ENCODE measurements around the gene ADD2.
A peak's percentile ranks its signal among the peaks of the same experiment; 100 is the strongest.

ADD2 gene

GRCh38 chr2:70767079-70767698, 811 bp downstream of the ADD2 start:
- Histone ChIP-seq H3K9ac (ENCODE audit: insufficient read length) (no peak overlapping the region), H3K27ac (no peak overlapping the region), H3K4me3 (peak overlapping the region; percentile 72), H3K9me3 (ENCODE audit: low read depth, low read length) (no peaks in the 10 kb centered on the region), H3K36me3 (ENCODE audit: insufficient read depth, low read length) (no peaks in the 10 kb centered on the region)
- TF ChIP-seq FOXP2 (optimal IDR thresholded peaks at IDR 0.05; ENCODE audit: control extremely low read depth, extremely low read length, insufficient read depth), result no peak
- TF ChIP-seq EZH2 (IDR thresholded peaks at IDR 0.05), result peak; percentile 59
- no peak for DNase-seq (ENCODE audit: low read depth, low spot score)

GRCh38 chr2:70766357-70767078, 1.5 kb downstream of the ADD2 start:
- no peak for DNase-seq (ENCODE audit: low read depth, low spot score)
- TF ChIP-seq EZH2 (IDR thresholded peaks at IDR 0.05) (peak; percentile 83), FOXP2 (optimal IDR thresholded peaks at IDR 0.05; ENCODE audit: control extremely low read depth, extremely low read length, insufficient read depth) (no peak)
- no peak overlapping the region for H3K27ac ChIP-seq
- H3K36me3 ChIP-seq (ENCODE audit: insufficient read depth, low read length), result no peaks in the 10 kb centered on the region
- peak overlapping the region; percentile 72 for H3K4me3 ChIP-seq
- no peak overlapping the region for H3K9ac ChIP-seq (ENCODE audit: insufficient read length)
- H3K9me3 ChIP-seq (ENCODE audit: low read depth, low read length), result no peaks in the 10 kb centered on the region

GRCh38 chr2:70765507-70765906, 2.5 kb downstream of the ADD2 start:
- Histone ChIP-seq H3K27ac (no peak overlapping the region), H3K4me3 (no peak overlapping the region), H3K36me3 (ENCODE audit: insufficient read depth, low read length) (no peaks in the 10 kb centered on the region), H3K9ac (ENCODE audit: insufficient read length) (no peak overlapping the region), H3K9me3 (ENCODE audit: low read depth, low read length) (no peaks in the 10 kb centered on the region)
- TF ChIP-seq FOXP2 (optimal IDR thresholded peaks at IDR 0.05; ENCODE audit: control extremely low read depth, extremely low read length, insufficient read depth), result no peak
- TF ChIP-seq EZH2 (IDR thresholded peaks at IDR 0.05), result no peak
- no peak for TF ChIP-seq POLR2AphosphoS5 (IDR thresholded peaks at IDR 0.05; ENCODE audit: borderline replicate concordance, low read depth, low read length)
- DNase-seq (ENCODE audit: low read depth, low spot score), result no peak

GRCh38 chr2:70759446-70759845, 8.6 kb downstream of the ADD2 start:
- Histone ChIP-seq H3K9me3 (ENCODE audit: low read depth, low read length) (no peaks in the 10 kb centered on the region), H3K36me3 (ENCODE audit: insufficient read depth, low read length) (no peaks in the 10 kb centered on the region), H3K9ac (ENCODE audit: insufficient read length) (no peak overlapping the region), H3K4me3 (no peak overlapping the region), H3K27ac (no peak overlapping the region)
- no peak for TF ChIP-seq FOXP2 (optimal IDR thresholded peaks at IDR 0.05; ENCODE audit: control extremely low read depth, extremely low read length, insufficient read depth)
- TF ChIP-seq EZH2 (IDR thresholded peaks at IDR 0.05), result no peak
- TF ChIP-seq POLR2AphosphoS5 (IDR thresholded peaks at IDR 0.05; ENCODE audit: borderline replicate concordance, low read depth, low read length), result no peak
- DNase-seq (ENCODE audit: low read depth, low spot score), result no peak

- DNase-seq (ENCODE audit: low read depth, low spot score), result no peak
- TF ChIP-seq POLR2AphosphoS5 (IDR thresholded peaks at IDR 0.05; ENCODE audit: borderline replicate concordance, low read depth, low read length) (no peak), EZH2 (IDR thresholded peaks at IDR 0.05) (no peak), FOXP2 (optimal IDR thresholded peaks at IDR 0.05; ENCODE audit: control extremely low read depth, extremely low read length, insufficient read depth) (no peak)
- Histone ChIP-seq H3K9me3 (ENCODE audit: low read depth, low read length) (no peaks in the 10 kb centered on the region), H3K36me3 (ENCODE audit: insufficient read depth, low read length) (no peaks in the 10 kb centered on the region), H3K27ac (no peak overlapping the region), H3K9ac (ENCODE audit: insufficient read length) (no peak overlapping the region), H3K4me3 (no peak overlapping the region)
Measured at GRCh38 chr2:70757966-70758365, 10.0 kb downstream of the ADD2 start.

GRCh38 chr2:70757360-70757759, 10.6 kb downstream of the ADD2 start:
- Histone ChIP-seq H3K36me3 (ENCODE audit: insufficient read depth, low read length) (no peaks in the 10 kb centered on the region), H3K27ac (no peak overlapping the region), H3K9ac (ENCODE audit: insufficient read length) (no peak overlapping the region), H3K9me3 (ENCODE audit: low read depth, low read length) (no peaks in the 10 kb centered on the region), H3K4me3 (no peak overlapping the region)
- TF ChIP-seq EZH2 (IDR thresholded peaks at IDR 0.05) (no peak), FOXP2 (optimal IDR thresholded peaks at IDR 0.05; ENCODE audit: control extremely low read depth, extremely low read length, insufficient read depth) (no peak), POLR2AphosphoS5 (IDR thresholded peaks at IDR 0.05; ENCODE audit: borderline replicate concordance, low read depth, low read length) (no peak)
- no peak for DNase-seq (ENCODE audit: low read depth, low spot score)

- Histone ChIP-seq H3K9me3 (ENCODE audit: low read depth, low read length) (no peaks in the 10 kb centered on the region), H3K36me3 (ENCODE audit: insufficient read depth, low read length) (no peaks in the 10 kb centered on the region), H3K27ac (no peak overlapping the region), H3K4me3 (no peak overlapping the region), H3K9ac (ENCODE audit: insufficient read length) (no peak overlapping the region)
- TF ChIP-seq FOXP2 (optimal IDR thresholded peaks at IDR 0.05; ENCODE audit: control extremely low read depth, extremely low read length, insufficient read depth) (no peak), EZH2 (IDR thresholded peaks at IDR 0.05) (no peak), POLR2AphosphoS5 (IDR thresholded peaks at IDR 0.05; ENCODE audit: borderline replicate concordance, low read depth, low read length) (no peak)
- no peak for DNase-seq (ENCODE audit: low read depth, low spot score)
Measured at GRCh38 chr2:70756128-70756527, 11.9 kb downstream of the ADD2 start.

GRCh38 chr2:70753902-70754301, 14.1 kb downstream of the ADD2 start:
- DNase-seq (ENCODE audit: low read depth, low spot score), result no peak
- TF ChIP-seq FOXP2 (optimal IDR thresholded peaks at IDR 0.05; ENCODE audit: control extremely low read depth, extremely low read length, insufficient read depth) (no peak), EZH2 (IDR thresholded peaks at IDR 0.05) (no peak), POLR2AphosphoS5 (IDR thresholded peaks at IDR 0.05; ENCODE audit: borderline replicate concordance, low read depth, low read length) (no peak)

More at GRCh38 chr2:70753902-70754301, 14.1 kb downstream of the ADD2 start:
- Histone ChIP-seq H3K9me3 (ENCODE audit: low read depth, low read length) (no peaks in the 10 kb centered on the region), H3K4me3 (no peak overlapping the region), H3K9ac (ENCODE audit: insufficient read length) (no peak overlapping the region), H3K36me3 (ENCODE audit: insufficient read depth, low read length) (no peaks in the 10 kb centered on the region), H3K27ac (no peak overlapping the region)
